ENCODE data around the gene NEK8.
A peak's percentile ranks its signal among the peaks of the same experiment; 100 is the strongest.
"Not testable (repeated sequence)": the region's sequence is repeated elsewhere in the genome, so short reads cannot be mapped to it uniquely, and the experiment has no call there.

Gene NEK8

GRCh38 chr17:28710861-28711722 lies 17.5 kb upstream of the NEK8 start:
- peak; percentile 72 for DNase-seq

GRCh38 chr17:28711723-28712031 lies 16.9 kb upstream of the NEK8 start, which contains the start of gene PROCA1:
TSS of gene PROCA1 (minus strand) at chr17:28711888. CDS start at chr17:28711660, 228 bp downstream.
- no peak for DNase-seq

- DNase-seq = no peak
Observed at GRCh38 chr17:28712032-28712704, 16.4 kb upstream of the NEK8 start.

GRCh38 chr17:28712705-28713415 lies 15.7 kb upstream of the NEK8 start:
- no peak for DNase-seq

- no peak for DNase-seq
Observed at GRCh38 chr17:28714281-28714680, 14.3 kb upstream of the NEK8 start.

- no peak for DNase-seq
Observed at GRCh38 chr17:28715217-28715616, 13.4 kb upstream of the NEK8 start.

GRCh38 chr17:28716740-28717577 lies 11.6 kb upstream of the NEK8 start:
- DNase-seq = no peak

GRCh38 chr17:28717578-28718332 lies 10.8 kb upstream of the NEK8 start, which contains the start of gene RAB34:
TSS of gene RAB34 (minus strand) at chr17:28717868. CDS start at chr17:28717266, 602 bp downstream.
- no peak for DNase-seq

GRCh38 chr17:28718333-28719020 lies 10.1 kb upstream of the NEK8 start:
- DNase-seq = no peak

- DNase-seq = no peak
Observed at GRCh38 chr17:28719021-28719433, 9.6 kb upstream of the NEK8 start.

- no peak for DNase-seq
Observed at GRCh38 chr17:28720247-28720996, 8.2 kb upstream of the NEK8 start.

GRCh38 chr17:28720997-28721329 lies 7.6 kb upstream of the NEK8 start:
- not testable (repeated sequence) for DNase-seq

- DNase-seq = no peak
Observed at GRCh38 chr17:28722417-28723158, 6.0 kb upstream of the NEK8 start.

- DNase-seq = no peak
Observed at GRCh38 chr17:28723159-28723835, 5.3 kb upstream of the NEK8 start.

GRCh38 chr17:28723836-28724499 lies 4.6 kb upstream of the NEK8 start:
- DNase-seq = not testable (repeated sequence)

GRCh38 chr17:28724500-28725165 lies 4.0 kb upstream of the NEK8 start:
- DNase-seq = no peak

- DNase-seq = no peak
Observed at GRCh38 chr17:28725166-28725659, 3.4 kb upstream of the NEK8 start.
